SHP77 (cell line): Measurements from ENCODE around the gene LRP1B.

Source experiments
- DNase-seq, 2 experiments: peaks; one replicate each; lab custom pipeline; 2025; lab: John Stamatoyannopoulos, UW

Gene LRP1B

DNA sequence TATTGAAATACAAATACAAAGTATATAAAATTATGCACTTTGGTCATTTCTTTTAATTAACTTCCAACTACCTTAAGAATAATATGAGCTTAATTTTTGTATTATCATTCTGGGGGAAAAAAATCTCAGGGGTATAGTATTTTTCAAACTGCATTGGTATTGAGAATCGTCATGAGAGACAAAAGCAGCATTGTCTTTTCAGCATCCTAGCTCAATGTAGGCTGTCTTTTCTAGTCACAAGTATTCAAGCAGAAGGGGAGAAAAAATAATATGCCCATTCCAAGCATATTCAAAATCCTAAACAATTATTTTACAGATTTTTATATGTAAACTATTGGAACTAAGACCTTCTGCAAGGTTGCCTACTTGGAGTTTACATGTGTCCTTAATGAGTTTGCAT lies 693.3 kb downstream of the LRP1B start:
- DNase-seq: no peak

DNA sequence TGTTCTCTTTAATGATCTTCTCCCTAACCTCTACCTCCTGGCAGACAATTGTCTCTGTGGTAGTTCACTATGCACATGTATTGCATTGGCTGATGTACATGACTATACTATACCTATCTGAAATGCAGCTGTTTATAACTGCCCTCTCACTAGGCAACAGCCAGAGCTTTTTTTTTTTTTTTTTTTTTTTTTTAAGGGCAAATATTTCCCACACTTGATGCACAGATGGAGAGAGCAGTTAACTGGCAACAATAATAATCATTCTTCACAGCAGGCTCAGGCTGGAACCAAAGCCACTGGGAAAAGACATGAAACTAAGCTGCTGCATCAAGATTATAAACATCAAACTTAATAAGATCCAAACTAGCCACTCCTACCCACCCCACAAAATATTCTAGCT lies 707.7 kb downstream of the LRP1B start:
- no peak for DNase-seq

DNA sequence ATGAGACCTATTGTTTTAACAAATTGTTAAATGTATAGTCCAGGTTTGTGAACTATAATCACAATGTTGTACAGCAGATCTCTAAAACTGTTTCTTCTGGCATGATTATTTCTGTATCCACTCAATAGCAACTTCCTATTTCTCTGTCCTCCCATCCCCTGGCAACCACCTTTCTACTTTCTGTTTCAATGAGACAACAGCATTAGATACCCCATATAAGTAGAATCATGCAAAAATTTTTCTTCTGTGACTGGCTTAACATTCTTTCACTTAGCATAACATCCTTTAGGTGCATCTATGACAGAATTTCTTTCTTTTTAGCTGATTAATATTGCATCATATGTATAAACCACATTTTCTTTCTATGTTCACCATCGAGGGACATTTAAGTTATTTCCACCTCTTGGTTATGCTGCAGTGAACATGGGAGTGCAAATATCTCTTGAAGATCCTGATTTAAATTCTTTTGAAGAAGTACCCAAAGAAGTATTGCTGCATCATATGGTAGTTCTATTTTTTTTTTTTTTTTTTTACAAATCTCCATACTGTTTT lies 713.5 kb downstream of the LRP1B start:
- DNase-seq: no peak

DNA sequence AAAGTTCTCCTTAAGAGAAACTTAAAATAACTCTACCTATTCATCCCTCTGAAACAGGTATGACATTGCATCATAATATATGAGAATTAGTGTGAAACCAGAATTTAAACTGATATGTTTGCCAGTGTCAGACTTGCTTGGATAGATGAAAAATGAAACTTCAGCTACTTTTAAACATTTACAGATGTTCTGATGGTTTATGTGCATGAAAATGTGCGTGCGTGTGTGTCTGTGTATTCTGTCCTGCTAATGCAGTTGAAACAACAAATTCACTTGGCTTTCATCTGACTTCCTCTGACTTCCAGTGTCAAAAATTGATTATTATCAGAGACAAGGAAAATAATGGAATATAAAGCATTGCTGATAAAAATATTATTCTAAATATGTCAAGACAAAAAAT lies 719.4 kb downstream of the LRP1B start:
- DNase-seq: no peak

DNA sequence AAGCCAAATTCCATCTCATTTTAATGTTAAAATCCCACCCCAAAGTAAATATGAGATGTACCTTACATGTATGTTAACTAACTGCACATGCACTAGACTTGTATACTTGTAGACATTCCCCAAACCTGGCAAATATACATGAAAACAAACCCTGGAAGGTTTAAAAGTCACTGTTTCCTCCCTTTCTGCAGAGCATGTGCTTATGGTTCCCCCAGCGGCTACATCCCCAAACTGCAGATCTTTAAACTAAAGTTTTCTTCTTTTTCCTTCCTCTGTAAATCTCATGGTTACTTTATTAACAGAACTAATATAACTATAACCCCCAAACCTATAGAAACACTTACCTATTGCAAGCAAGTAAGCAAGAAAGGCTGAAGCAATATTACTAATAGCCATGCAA lies 731.5 kb downstream of the LRP1B start:
- DNase-seq: no peak

DNA sequence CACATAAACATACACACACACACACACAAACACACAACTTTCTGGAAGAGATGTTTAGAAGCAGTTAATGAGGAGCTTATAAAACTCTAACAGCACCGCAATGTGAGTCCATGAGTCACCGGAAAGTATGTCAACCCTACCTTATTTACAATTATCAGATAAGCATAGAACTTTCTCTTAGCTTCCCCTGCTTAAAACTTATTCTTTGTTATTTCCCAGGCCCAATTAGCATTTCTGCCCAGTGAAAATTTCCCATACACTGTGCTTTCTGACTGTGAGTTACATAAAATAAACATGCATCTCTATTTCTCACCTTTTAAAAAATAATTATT lies 737.6 kb downstream of the LRP1B start:
- no peak for DNase-seq

- no peak for DNase-seq
Observed at GRCh38 chr2:141392517-141393213, 738.2 kb downstream of the LRP1B start.

DNA sequence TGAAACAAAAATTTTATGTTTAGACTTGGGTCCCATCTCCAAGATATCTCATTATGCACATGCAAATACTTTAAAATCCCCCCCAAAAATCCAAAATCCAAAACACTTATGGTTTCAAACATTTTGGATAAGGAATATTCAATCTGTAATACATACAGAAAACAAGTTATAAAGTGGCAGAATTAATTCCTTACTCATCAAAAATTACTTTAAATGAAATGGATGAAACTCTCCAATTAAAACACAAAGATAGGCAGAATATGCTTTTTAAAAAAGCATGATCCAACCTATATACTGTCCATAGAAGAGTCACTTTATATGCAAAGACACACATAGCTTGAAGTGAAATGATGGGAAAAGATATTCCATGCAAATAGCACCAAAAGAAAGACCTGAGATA lies 744.6 kb downstream of the LRP1B start:
- DNase-seq: no peak

DNA sequence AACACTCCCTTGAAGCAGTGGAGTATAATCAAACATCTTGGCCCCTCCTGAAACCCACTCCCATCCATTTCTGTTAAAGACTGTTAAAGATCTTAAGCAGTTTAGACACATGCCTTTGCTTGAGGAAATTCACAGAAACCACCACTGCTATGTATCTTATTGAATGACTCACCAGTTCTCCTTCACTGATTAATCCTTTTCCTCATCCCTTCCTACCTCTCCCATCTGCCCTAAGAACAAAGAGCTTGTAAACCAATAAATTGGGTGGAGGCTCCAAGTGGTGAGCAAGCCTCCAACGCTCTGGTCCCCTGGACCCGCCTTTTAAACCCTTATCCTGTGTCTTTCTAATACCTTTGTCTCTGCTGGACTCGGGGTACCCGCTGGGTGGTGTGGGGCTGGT lies 746.1 kb downstream of the LRP1B start:
- no peak for DNase-seq

- no peak for DNase-seq
Observed at GRCh38 chr2:141381946-141382345, 748.9 kb downstream of the LRP1B start.

DNA sequence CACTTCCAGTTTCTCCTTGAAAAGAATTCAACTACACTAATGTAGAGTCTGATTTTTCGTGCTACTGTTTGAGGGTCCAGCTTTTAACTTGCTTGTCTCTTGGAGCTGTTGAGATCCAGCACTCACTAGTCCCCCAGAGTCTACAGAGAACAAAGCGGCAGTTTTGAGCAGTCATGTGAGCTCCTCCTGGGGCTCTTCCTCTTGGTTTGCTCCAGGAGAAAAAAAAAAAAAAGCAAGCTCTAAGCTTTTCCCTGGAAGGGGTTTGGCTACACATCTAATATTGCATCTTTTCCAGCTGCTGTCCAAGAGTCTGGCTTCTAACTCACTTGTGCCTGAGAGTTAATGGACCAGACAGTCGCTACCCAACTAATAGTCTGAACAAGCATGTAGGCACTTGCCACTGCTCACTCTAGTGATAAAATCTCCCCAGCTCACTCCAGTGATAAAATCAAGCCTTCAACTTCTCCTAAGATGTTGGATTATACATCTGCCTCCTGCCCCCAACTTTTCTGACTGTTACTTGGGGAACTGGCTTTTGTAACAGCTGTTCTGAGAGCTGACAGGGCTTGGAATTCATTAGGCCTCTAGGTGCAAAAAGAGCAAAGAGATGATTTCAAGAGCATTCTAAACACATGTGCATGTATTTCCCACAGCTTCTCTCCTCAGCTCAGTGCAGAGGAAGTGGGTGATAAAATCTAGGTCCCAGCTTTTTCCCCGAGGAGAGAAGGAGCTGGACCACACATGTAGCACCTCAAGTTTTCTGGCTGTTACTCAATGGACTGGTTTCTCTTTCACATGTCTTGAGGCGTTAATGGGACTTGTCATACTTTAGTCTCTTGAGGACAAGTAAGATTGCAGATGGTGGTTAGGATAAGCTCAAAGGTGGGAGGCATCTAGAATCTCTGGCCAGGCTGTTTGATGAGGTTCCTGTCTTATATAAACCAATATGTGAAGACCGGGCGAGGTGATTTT lies 750.5 kb downstream of the LRP1B start:
- DNase-seq: no peak

DNA sequence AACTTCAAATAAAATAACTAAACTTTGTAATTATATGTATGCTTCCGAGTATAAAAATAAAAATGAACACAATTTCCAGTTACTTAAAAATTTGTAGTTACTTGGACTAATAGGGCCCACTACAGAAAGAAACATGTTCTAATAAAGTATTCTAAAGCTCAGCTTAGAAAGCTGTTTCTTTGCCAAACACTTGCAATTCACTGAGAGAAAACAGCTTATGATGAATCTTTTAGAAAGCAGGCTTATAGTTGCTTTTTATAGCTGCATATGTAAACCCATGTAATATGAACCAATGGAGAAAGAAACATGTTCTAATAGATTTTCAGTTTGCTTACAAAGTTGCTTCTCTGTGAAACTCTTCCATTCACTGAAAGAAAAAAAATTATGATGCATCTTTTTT lies 766.0 kb downstream of the LRP1B start:
- DNase-seq: no peak

GRCh38 chr2:141362311-141362710 lies 768.5 kb downstream of the LRP1B start:
- no peak for DNase-seq

- no peak for DNase-seq
Observed at GRCh38 chr2:141348481-141348880, 782.3 kb downstream of the LRP1B start.

DNA sequence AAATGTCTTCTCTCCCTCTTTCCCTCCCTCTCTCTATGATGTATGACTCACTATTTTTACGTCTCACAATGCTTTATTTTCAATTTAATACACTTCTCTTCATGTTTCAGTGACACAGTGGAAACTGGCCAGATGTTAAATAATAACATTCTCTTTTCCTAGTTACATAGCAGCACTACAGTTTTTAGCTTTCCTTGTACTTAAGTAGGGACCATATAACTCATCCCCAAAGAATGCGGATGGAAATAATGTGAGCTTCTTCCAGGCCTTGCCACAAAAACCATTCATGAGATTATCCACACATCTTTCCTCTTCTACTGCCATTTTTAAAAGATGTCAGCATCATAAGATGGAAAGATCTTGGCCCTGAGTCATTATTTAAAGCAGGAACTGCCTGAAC lies 789.4 kb downstream of the LRP1B start:
- DNase-seq: no peak

- no peak for DNase-seq
Observed at GRCh38 chr2:141331127-141331526, 799.7 kb downstream of the LRP1B start.

GRCh38 chr2:141329964-141330363 lies 800.9 kb downstream of the LRP1B start:
- DNase-seq: no peak

DNA sequence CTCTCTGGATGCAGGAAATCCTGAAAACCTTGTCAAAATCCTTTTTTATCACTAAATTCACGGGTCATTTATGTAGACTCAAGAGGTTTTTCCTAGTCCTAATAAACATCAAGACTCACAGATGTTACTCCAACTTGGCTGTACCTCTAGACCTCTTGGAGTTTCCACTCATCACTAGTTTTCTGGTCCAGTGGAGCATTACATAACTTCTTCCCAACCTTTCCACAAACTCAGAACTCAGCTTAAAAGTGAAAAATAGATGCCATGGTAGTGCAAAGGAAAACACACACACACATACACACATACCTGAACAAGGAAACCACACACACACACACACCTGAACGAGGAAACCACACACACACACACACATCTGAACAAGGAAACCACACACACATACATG lies 807.2 kb downstream of the LRP1B start:
- no peak for DNase-seq

DNA sequence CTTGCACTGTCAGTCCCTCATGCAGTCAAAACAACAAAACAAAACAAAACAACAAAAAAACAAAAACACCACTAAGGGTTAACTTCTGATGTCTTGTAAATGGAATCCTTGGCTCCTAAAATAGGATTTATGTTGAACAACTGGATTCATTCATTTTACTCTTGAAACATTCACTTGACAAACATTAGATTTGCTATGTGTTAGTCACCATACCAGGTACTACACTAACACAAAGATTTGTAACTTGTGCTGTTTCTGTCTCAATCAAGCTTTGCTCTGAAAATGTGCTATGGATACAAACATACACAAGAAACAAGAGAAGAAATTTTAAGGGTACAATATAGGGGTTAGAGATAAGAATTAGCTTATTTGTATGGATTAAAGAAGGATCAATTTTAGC lies 812.8 kb downstream of the LRP1B start:
- no peak for DNase-seq

- DNase-seq: no peak
Observed at GRCh38 chr2:141316606-141317005, 814.2 kb downstream of the LRP1B start.

- no peak for DNase-seq
Observed at GRCh38 chr2:141316103-141316502, 814.7 kb downstream of the LRP1B start.

DNA sequence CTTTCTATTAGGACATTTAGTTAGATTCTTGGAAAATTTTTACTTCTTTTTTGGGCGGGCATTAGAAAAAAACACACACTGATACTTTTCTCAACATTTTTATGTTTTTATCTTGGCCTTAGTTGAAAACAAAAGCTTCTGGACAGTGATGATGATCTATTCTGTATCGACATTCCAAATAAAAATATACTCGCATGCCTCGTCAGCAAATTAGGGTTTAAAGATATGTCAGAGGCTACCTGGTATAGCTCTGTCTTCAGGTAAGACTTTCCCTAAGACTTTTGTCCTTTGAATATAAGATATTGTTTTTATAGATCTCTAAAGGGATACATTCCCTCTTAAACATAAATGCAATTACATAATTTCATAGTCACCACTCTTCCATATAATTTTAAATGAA lies 816.8 kb downstream of the LRP1B start:
- DNase-seq: no peak

GRCh38 chr2:141311430-141311829 lies 819.4 kb downstream of the LRP1B start:
- DNase-seq: no peak
